Mesenchymal stem cell (in vitro differentiated cells and primary cell): Measurements from ENCODE around the gene RMND5A.

Experiments
- DNase-seq: peaks from one replicate; pipeline ENCODE4 v3.0.0-alpha.2; 2013
- H2AFZ ChIP-seq: one replicate; pipeline ENCODE4 v1.6.1; 2013; ENCODE audit warnings: low read depth, mild to moderate bottlenecking, control low read depth, inconsistent platforms, low read length, moderate library complexity
- H2AK5ac ChIP-seq: 2 replicates; pipeline ENCODE4 v1.6.1; 2013; ENCODE audit warnings: low read length, moderate library complexity, mild to moderate bottlenecking, inconsistent platforms; ENCODE audit not compliant: severe bottlenecking
- H2BK120ac ChIP-seq: one replicate; pipeline ENCODE4 v1.6.1; 2013; ENCODE audit warnings: low read depth, mild to moderate bottlenecking, inconsistent platforms, low read length, moderate library complexity
- H2BK12ac ChIP-seq, 2 experiments: one replicate each; pipeline ENCODE4 v1.6.1; 2013; ENCODE audit warnings: inconsistent platforms in 2 of 2, low read length in 2 of 2, mild to moderate bottlenecking in 2 of 2, moderate library complexity in 2 of 2, control low read depth in 1 of 2
- H2BK15ac ChIP-seq: one replicate; pipeline ENCODE4 v1.6.1; 2013; ENCODE audit warnings: mild to moderate bottlenecking, low read depth, inconsistent platforms; ENCODE audit not compliant: poor library complexity, severe bottlenecking
- H2BK5ac ChIP-seq: 2 replicates; pipeline ENCODE4 v1.6.1; 2013; ENCODE audit warnings: low read depth, mild to moderate bottlenecking, low read length, control low read depth, inconsistent platforms; ENCODE audit not compliant: poor library complexity, severe bottlenecking
- H3K14ac ChIP-seq, 2 experiments: one replicate each; pipeline ENCODE4 v1.6.1; 2013; ENCODE audit warnings: inconsistent platforms in 2 of 2, low read length in 2 of 2, control low read depth in 1 of 2, mild to moderate bottlenecking in 1 of 2, moderate library complexity in 1 of 2
- H3K18ac ChIP-seq, 2 experiments: one replicate each; pipeline ENCODE4 v1.6.1; 2013; ENCODE audit warnings: inconsistent platforms in 2 of 2, low read length in 2 of 2, control low read depth in 1 of 2, low read depth in 1 of 2, mild to moderate bottlenecking in 1 of 2
- H3K23ac ChIP-seq, 2 experiments: one replicate each; pipeline ENCODE4 v1.6.1; 2013; ENCODE audit warnings: inconsistent platforms in 2 of 2, low read length in 2 of 2, mild to moderate bottlenecking in 2 of 2, moderate library complexity in 2 of 2, control low read depth in 1 of 2
- H3K27ac ChIP-seq: 2 replicates; pipeline ENCODE4 v1.5.1; 2013; ENCODE audit warnings: mild to moderate bottlenecking, moderate library complexity, low read length, control low read depth, inconsistent platforms; ENCODE audit not compliant: poor library complexity, severe bottlenecking
- H3K27me3 ChIP-seq, 2 experiments: 2 replicates each; pipeline versions ENCODE4 v1.6.1 to v1.7.0; 2013; ENCODE audit warnings: low read length in 2 of 2, mild to moderate bottlenecking in 2 of 2, moderate library complexity in 2 of 2, control low read depth in 1 of 2, inconsistent platforms in 1 of 2; ENCODE audit not compliant: control insufficient read depth in 1 of 2, insufficient read depth in 1 of 2
- H3K36me3 ChIP-seq, 2 experiments: 2 replicates each; pipeline versions ENCODE4 v1.6.1 to v1.7.0; 2013; ENCODE audit warnings: low read length in 2 of 2, control low read depth in 1 of 2, inconsistent platforms in 1 of 2, low read depth in 1 of 2, mild to moderate bottlenecking in 1 of 2; ENCODE audit not compliant: insufficient read depth in 2 of 2, control insufficient read depth in 1 of 2
- H3K4ac ChIP-seq, 2 experiments: one replicate each; pipeline ENCODE4 v1.6.1; 2013; ENCODE audit warnings: inconsistent platforms in 2 of 2, low read length in 2 of 2, mild to moderate bottlenecking in 2 of 2, moderate library complexity in 2 of 2, control low read depth in 1 of 2, low read depth in 1 of 2
- H3K4me1 ChIP-seq: 2 replicates; pipeline ENCODE4 v1.6.1; 2013; ENCODE audit warnings: low read depth, low read length, control low read depth; ENCODE audit not compliant: control insufficient read depth, insufficient read depth
- H3K4me2 ChIP-seq: 2 replicates; pipeline ENCODE4 v1.6.1; 2013; ENCODE audit warnings: low read length, mild to moderate bottlenecking, inconsistent platforms; ENCODE audit not compliant: poor library complexity, severe bottlenecking
- H3K4me3 ChIP-seq, 2 experiments: 2 replicates each; pipeline versions ENCODE4 v1.5.1 to v1.7.0; 2013; ENCODE audit warnings: low read length in 2 of 2, mild to moderate bottlenecking in 2 of 2, control low read depth in 1 of 2, low read depth in 1 of 2; ENCODE audit not compliant: insufficient read depth in 1 of 2
- H3K79me1 ChIP-seq: replicated peaks from 2 replicates; pipeline ENCODE4 v1.6.1; 2013; ENCODE audit warnings: mild to moderate bottlenecking, control low read depth, low read length, inconsistent platforms; ENCODE audit not compliant: poor library complexity, severe bottlenecking
- H3K9ac ChIP-seq: 2 replicates; pipeline ENCODE4 v1.7.0; 2013; ENCODE audit warnings: mild to moderate bottlenecking, low read length, moderate library complexity
- H3K9me3 ChIP-seq: 2 replicates; pipeline ENCODE4 v1.7.0; 2013; ENCODE audit warnings: mild to moderate bottlenecking, low read length; ENCODE audit not compliant: control insufficient read depth
- H4K8ac ChIP-seq: one replicate; pipeline ENCODE4 v1.6.1; 2013; ENCODE audit warnings: inconsistent platforms, mild to moderate bottlenecking, low read length, moderate library complexity
- H4K91ac ChIP-seq: one replicate; pipeline ENCODE4 v1.6.1; 2013; ENCODE audit warnings: mild to moderate bottlenecking, low read length, inconsistent platforms
- WGBS: methylation state at CpG from one replicate; pipeline ENCODE4 v1.1.7; 2013; ENCODE audit warnings: mixed read lengths; 5-methylcytosine and 5-hydroxymethylcytosine counted together

The RMND5A gene

GRCh38 chr2:86815611-86816010 lies 95.5 kb downstream of the RMND5A start:
- no peak overlapping the region for H2BK12ac ChIP-seq
- no peak overlapping the region for H3K27ac ChIP-seq
- DNase-seq = no peak
- H4K91ac ChIP-seq = no peak overlapping the region
- no peak overlapping the region for H2BK120ac ChIP-seq
- no peak overlapping the region for H3K9ac ChIP-seq
- no peaks in the 10 kb centered on the region for H3K79me1 ChIP-seq
- H3K18ac ChIP-seq = no peak overlapping the region
- peaks cover 4% of the 10 kb centered on the region for H3K9me3 ChIP-seq
- H3K4me3 ChIP-seq = no peak overlapping the region
- no peak overlapping the region for H3K23ac ChIP-seq
- H3K14ac ChIP-seq = peak overlapping the region in 1 of 2 experiments; percentile 36
- no peak overlapping the region for H3K4ac ChIP-seq
- H3K36me3 ChIP-seq = no peaks in the 10 kb centered on the region
- H2AFZ ChIP-seq = no peak overlapping the region
- no peak overlapping the region for H4K8ac ChIP-seq
- H3K4me2 ChIP-seq = no peak overlapping the region
- no peak overlapping the region for H2AK5ac ChIP-seq
- H2BK15ac ChIP-seq = no peak overlapping the region
- peaks cover 4 to 12% of the 10 kb centered on the region in 2 experiments for H3K27me3 ChIP-seq
- no peak overlapping the region for H2BK5ac ChIP-seq
- 80% methylated on average over 1 of the region's 1 CpG for WGBS
- peaks cover 3% of the 10 kb centered on the region for H3K4me1 ChIP-seq

- Histone ChIP-seq H2BK5ac (no peak overlapping the region), H3K36me3 (no peaks in the 10 kb centered on the region), H2BK15ac (no peak overlapping the region), H3K27ac (no peak overlapping the region), H3K9me3 (peaks cover 15% of the 10 kb centered on the region), H3K14ac (no peak overlapping the region), H3K18ac (no peak overlapping the region), H3K27me3 (peaks cover 4 to 12% of the 10 kb centered on the region in 2 experiments), H2BK12ac (no peak overlapping the region), H2AK5ac (no peak overlapping the region), H3K23ac (no peak overlapping the region), H2BK120ac (no peak overlapping the region), H3K79me1 (no peaks in the 10 kb centered on the region), H2AFZ (no peak overlapping the region), H3K4me1 (peaks cover 3% of the 10 kb centered on the region), H3K4ac (no peak overlapping the region), H3K4me3 (no peak overlapping the region), H3K4me2 (no peak overlapping the region), H3K9ac (no peak overlapping the region), H4K8ac (no peak overlapping the region), H4K91ac (no peak overlapping the region)
- 87% methylated on average over 1 of the region's 4 CpGs for WGBS
- no peak for DNase-seq
These were observed 98.2 kb downstream of the RMND5A start for GRCh38 chr2:86818114-86818801.

GRCh38 chr2:86818957-86819356 lies 98.9 kb downstream of the RMND5A start:
- no peak overlapping the region for H2AFZ ChIP-seq

GRCh38 chr2:86821306-86821705 lies 101.2 kb downstream of the RMND5A start:
- Histone ChIP-seq H3K4me3 (no peak overlapping the region), H2BK12ac (no peak overlapping the region), H3K36me3 (no peaks in the 10 kb centered on the region), H3K79me1 (no peaks in the 10 kb centered on the region), H3K9ac (no peak overlapping the region), H3K9me3 (peaks cover 21% of the 10 kb centered on the region), H3K23ac (no peak overlapping the region), H2BK5ac (no peak overlapping the region), H3K18ac (no peak overlapping the region), H4K91ac (no peak overlapping the region), H2AFZ (no peak overlapping the region), H3K4me1 (no peaks in the 10 kb centered on the region), H3K14ac (no peak overlapping the region), H2BK120ac (no peak overlapping the region), H3K4me2 (no peak overlapping the region), H3K27me3 (peaks cover 4 to 26% of the 10 kb centered on the region in 2 experiments), H3K27ac (no peak overlapping the region), H4K8ac (no peak overlapping the region), H2AK5ac (no peak overlapping the region), H3K4ac (no peak overlapping the region), H2BK15ac (no peak overlapping the region)
- 91% methylated on average over 13 of the region's 13 CpGs for WGBS
- DNase-seq = no peak

More at GRCh38 chr2:86818957-86819356, 98.9 kb downstream of the RMND5A start:
- no peak overlapping the region for H3K27ac ChIP-seq
- H3K27me3 ChIP-seq = peaks cover 4 to 12% of the 10 kb centered on the region in 2 experiments
- no peak overlapping the region for H3K4me2 ChIP-seq
- no peak overlapping the region for H3K9ac ChIP-seq
- no peaks in the 10 kb centered on the region for H3K79me1 ChIP-seq
- peaks cover 3% of the 10 kb centered on the region for H3K4me1 ChIP-seq
- no peak overlapping the region for H3K18ac ChIP-seq
- H3K23ac ChIP-seq = no peak overlapping the region
- H2BK12ac ChIP-seq = no peak overlapping the region
- H2AK5ac ChIP-seq = no peak overlapping the region
- no peak overlapping the region for H3K4me3 ChIP-seq
- H2BK5ac ChIP-seq = no peak overlapping the region
- no peaks in the 10 kb centered on the region for H3K36me3 ChIP-seq
- WGBS = no CpG with 5 or more reads among the region's 2 CpGs
- H2BK15ac ChIP-seq = no peak overlapping the region
- H3K9me3 ChIP-seq = peaks cover 21% of the 10 kb centered on the region
- H2BK120ac ChIP-seq = no peak overlapping the region
- no peak overlapping the region for H4K8ac ChIP-seq
- no peak for DNase-seq
- no peak overlapping the region for H3K4ac ChIP-seq
- no peak overlapping the region for H3K14ac ChIP-seq
- H4K91ac ChIP-seq = no peak overlapping the region
